ENCODE data around the gene LRRIQ4.

Gene LRRIQ4

GRCh38 chr3:169812332-169813235, at the start of gene LRRIQ4, which contains the start of gene LRRC34:
Gene LRRIQ4 (plus strand): TSS chr3:169812870. CDS start chr3:169821922, 9,052 bp downstream.
Gene LRRC34 (minus strand): TSS chr3:169812904. CDS start chr3:169812548, 356 bp downstream.
- DNase-seq (ENCODE audit: low spot score): no peak

- DNase-seq (ENCODE audit: low spot score): peak; percentile 54
Measured at GRCh38 chr3:169764312-169764881, 48.3 kb upstream of the LRRIQ4 start.

GRCh38 chr3:169764882-169765612, 47.6 kb upstream of the LRRIQ4 start, which contains the start of gene TERC:
Gene TERC (minus strand): TSS chr3:169765060.
- peak; percentile 92 for DNase-seq (ENCODE audit: low spot score)

GRCh38 chr3:169769287-169770181, 43.1 kb upstream of the LRRIQ4 start, which contains the start of gene ACTRT3:
Gene ACTRT3 (minus strand): TSS chr3:169769561. CDS start chr3:169769520, 41 bp downstream.
- peak; percentile 47 for DNase-seq (ENCODE audit: low spot score)

- DNase-seq (ENCODE audit: low spot score): peak; percentile 75
Measured at GRCh38 chr3:169771497-169772304, 41.0 kb upstream of the LRRIQ4 start.

- peak; percentile 80 for DNase-seq (ENCODE audit: low spot score)
Measured at GRCh38 chr3:169772305-169772896, 40.3 kb upstream of the LRRIQ4 start.

- DNase-seq (ENCODE audit: low spot score): peak; percentile 89
Measured at GRCh38 chr3:169772897-169773816, 39.5 kb upstream of the LRRIQ4 start, which contains the start of gene MYNN. Gene MYNN (plus strand): TSS chr3:169773396. CDS start chr3:169774296, 900 bp downstream.

GRCh38 chr3:169774186-169774585, 38.5 kb upstream of the LRRIQ4 start:
- no peak for DNase-seq (ENCODE audit: low spot score)

- DNase-seq (ENCODE audit: low spot score): no peak
Measured at GRCh38 chr3:169777822-169778221, 34.8 kb upstream of the LRRIQ4 start.

GRCh38 chr3:169780742-169781141, 31.9 kb upstream of the LRRIQ4 start:
- no peak for DNase-seq (ENCODE audit: low spot score)

- no peak for DNase-seq (ENCODE audit: low spot score)
Measured at GRCh38 chr3:169781209-169781855, 31.3 kb upstream of the LRRIQ4 start.

- no peak for DNase-seq (ENCODE audit: low spot score)
Measured at GRCh38 chr3:169787120-169787519, 25.6 kb upstream of the LRRIQ4 start.

GRCh38 chr3:169787791-169788190, 24.9 kb upstream of the LRRIQ4 start:
- DNase-seq (ENCODE audit: low spot score): no peak

- DNase-seq (ENCODE audit: low spot score): no peak
Measured at GRCh38 chr3:169790219-169790618, 22.5 kb upstream of the LRRIQ4 start.

GRCh38 chr3:169790687-169791429, 21.8 kb upstream of the LRRIQ4 start:
- DNase-seq (ENCODE audit: low spot score): no peak

GRCh38 chr3:169792359-169792758, 20.3 kb upstream of the LRRIQ4 start:
- no peak for DNase-seq (ENCODE audit: low spot score)

GRCh38 chr3:169804681-169805080, 8.0 kb upstream of the LRRIQ4 start:
- no peak for DNase-seq (ENCODE audit: low spot score)

Data from LoVo (cell line).